HUES64 (cell line): Measurements from ENCODE around the gene CFAP107.
A peak's percentile ranks its signal among the peaks of the same experiment; 100 is the strongest.
"Not testable (repeated sequence)": the region's sequence is repeated elsewhere in the genome, so short reads cannot be mapped to it uniquely, and the experiment has no call there.

Source experiments
- H3K27ac ChIP-seq: 2 replicates; pipeline ENCODE4 v1.7.0; 2013; ENCODE audit warnings: low read depth, low read length, inconsistent platforms
- H3K27me3 ChIP-seq: 2 replicates; pipeline ENCODE4 v1.6.1; 2013; ENCODE audit warnings: mild to moderate bottlenecking, low read length; ENCODE audit not compliant: insufficient read depth
- H3K36me3 ChIP-seq: 2 replicates; pipeline ENCODE4 v1.6.1; 2013; ENCODE audit warnings: mild to moderate bottlenecking, low read length; ENCODE audit not compliant: insufficient read depth
- H3K4me1 ChIP-seq: 2 replicates; pipeline ENCODE4 v1.6.1; 2013; ENCODE audit warnings: mild to moderate bottlenecking, low read length, moderate library complexity; ENCODE audit not compliant: insufficient read depth
- H3K4me3 ChIP-seq: 2 replicates; pipeline ENCODE4 v1.5.1; 2013; ENCODE audit warnings: mild to moderate bottlenecking, low read length, moderate library complexity
- H3K9ac ChIP-seq: 2 replicates; pipeline ENCODE4 v1.6.1; 2013; ENCODE audit warnings: mild to moderate bottlenecking, low read depth, low read length
- H3K9me3 ChIP-seq: 2 replicates; pipeline ENCODE4 v1.6.1; 2013; ENCODE audit warnings: low read depth, low read length; ENCODE audit not compliant: insufficient read depth
- WGBS: fragments of 150-250, 120-280 bp; methylation state at CpG from one replicate; pipeline ENCODE4 v1.1.7; 2013; ENCODE audit warnings: missing lambda C conversion rate; 5-methylcytosine and 5-hydroxymethylcytosine counted together

Gene CFAP107

DNA sequence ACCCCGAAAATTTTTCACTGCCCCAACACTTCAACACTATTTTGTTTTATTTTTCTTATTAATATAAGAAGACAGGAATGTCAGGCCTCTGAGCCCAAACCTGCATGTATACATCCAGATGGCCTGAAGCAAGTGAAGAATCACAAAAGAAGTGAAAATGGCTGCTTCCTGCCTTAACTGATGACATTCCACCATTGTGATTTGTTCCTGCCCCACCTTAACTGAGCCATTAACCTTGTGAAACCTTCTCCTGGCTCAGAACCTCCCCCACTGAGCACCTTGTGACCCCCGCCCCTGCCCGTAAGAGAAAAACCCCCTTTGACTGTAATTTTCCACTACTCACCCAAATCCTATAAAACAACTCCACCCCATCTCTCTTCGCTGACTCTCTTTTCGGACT, 32.3 kb upstream of the CFAP107 start:
- H3K27me3 ChIP-seq, H3K9ac ChIP-seq, H3K9me3 ChIP-seq, H3K36me3 ChIP-seq, H3K4me3 ChIP-seq, H3K27ac ChIP-seq: not testable (repeated sequence)
- 60% methylated on average over 5 of the region's 5 CpGs for WGBS
- H3K4me1 ChIP-seq: peaks cover 59% of the 10 kb centered on the region

DNA sequence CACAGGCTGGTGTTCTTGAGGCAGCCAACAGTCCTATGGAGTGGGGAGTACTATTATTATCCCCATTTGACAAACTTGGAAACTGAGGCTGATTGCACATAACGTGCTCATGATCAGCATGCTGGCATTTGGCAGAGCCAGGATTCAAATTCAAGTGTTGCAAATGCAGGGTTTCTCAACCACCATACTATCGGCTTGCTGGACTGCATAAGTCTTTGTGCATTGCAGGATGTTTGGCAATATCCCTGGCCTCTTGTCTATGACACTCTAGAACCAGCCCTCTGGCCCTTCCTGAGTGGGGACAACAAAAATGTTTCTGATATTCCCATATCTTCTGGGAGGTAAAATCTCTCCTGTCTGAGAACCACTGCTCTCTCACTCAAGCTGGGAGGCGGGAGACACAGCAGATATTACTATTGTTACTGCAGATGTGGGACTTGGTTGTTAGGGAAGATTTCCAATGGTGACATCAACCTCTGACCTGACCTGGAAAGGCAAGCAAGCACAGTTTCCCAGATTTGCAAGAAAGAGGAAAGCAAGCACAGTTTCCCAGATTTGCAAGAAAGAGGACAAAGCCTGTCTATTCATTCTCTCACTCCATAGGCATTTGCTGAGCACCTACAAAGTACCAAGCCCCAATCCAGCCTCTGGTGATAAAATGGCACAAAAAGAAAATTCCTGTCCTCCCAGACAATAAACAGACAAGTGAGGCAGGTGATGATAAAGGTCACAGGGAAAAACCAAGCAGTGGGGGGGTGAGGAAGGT, 31.1 kb upstream of the CFAP107 start:
- Histone ChIP-seq H3K4me3 (no peak overlapping the region), H3K27ac (peak overlapping the region; percentile 5; the same call in 1 of the 2 replicates), H3K27me3 (no peaks in the 10 kb centered on the region), H3K9ac (no peak overlapping the region), H3K9me3 (no peaks in the 10 kb centered on the region), H3K36me3 (no peaks in the 10 kb centered on the region), H3K4me1 (peaks cover 59% of the 10 kb centered on the region)
- 84% methylated on average over 3 of the region's 3 CpGs for WGBS

DNA sequence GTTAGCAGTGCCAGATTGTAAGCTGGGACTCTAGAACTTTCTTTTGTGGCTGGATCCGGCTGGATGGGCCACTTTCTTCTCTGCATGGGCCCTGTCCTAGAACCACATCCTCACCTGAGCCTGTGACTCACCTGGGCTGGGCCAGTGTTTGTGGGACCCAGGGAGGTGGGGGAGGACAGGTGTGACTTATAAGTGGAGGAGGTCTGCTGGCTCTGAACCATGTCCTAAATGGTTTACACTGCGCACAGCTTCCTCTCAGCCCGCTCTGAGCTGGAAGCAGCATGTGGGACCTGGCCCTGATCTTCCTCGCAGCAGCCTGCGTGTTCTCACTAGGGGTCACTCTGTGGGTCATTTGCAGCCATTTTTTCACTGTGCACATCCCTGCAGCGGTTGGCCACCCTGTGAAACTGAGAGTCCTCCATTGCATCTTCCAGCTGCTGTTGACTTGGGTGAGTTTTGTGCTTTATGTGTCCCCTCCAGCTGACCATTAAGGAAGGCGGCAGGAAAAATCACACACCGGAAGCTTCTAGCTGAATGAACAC, 30.0 kb upstream of the CFAP107 start, which contains the start of gene AADACL3:
AADACL3 (plus strand) TSS at position 215 of the 542 bp plus-strand sequence; CDS start at position 282, 67 bp downstream.
- Histone ChIP-seq H3K4me1 (peaks cover 59% of the 10 kb centered on the region), H3K9me3 (no peaks in the 10 kb centered on the region), H3K4me3 (no peak within 1 kb of the TSS), H3K9ac (no peak within 1 kb of the TSS), H3K27ac (peak within 1 kb of the TSS; percentile 67; the same call in 1 of the 2 replicates), H3K27me3 (no peaks in the 10 kb centered on the region), H3K36me3 (no peaks in the 10 kb centered on the region)
- 87% methylated on average over 8 of the region's 8 CpGs for WGBS

DNA sequence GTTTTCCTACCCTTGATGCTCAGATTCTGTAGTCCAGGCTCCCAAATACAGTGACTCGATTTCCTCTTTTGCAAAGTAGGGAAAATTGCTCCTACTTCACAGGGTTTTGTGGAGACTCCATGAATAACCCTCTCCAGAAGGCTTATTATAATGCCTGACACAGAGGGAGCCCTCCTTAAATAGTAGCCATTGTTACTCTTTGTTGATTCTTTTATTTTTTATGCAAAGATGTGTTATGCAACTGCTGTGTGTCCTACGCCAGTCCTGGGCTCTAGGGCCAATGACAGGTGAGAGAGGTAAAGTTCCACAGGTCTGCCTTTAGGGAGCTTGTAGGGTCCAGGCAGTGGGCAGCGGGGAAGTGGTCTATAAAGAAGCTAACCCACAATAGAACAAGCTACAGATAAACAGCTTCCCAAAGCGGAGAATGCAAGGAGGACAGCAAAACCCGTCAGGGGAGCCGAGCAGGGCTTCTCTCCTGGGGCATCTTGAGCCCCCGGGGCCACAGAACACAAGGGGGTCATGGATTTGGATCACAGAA, 28.6 kb upstream of the CFAP107 start:
- Histone ChIP-seq H3K9ac (no peak overlapping the region), H3K4me3 (no peak overlapping the region), H3K36me3 (no peaks in the 10 kb centered on the region), H3K9me3 (no peaks in the 10 kb centered on the region), H3K27me3 (no peaks in the 10 kb centered on the region), H3K27ac (peak overlapping the region; percentile 67; the same call in 1 of the 2 replicates), H3K4me1 (peaks cover 52% of the 10 kb centered on the region)
- WGBS: 50% methylated on average over 7 of the region's 7 CpGs

DNA sequence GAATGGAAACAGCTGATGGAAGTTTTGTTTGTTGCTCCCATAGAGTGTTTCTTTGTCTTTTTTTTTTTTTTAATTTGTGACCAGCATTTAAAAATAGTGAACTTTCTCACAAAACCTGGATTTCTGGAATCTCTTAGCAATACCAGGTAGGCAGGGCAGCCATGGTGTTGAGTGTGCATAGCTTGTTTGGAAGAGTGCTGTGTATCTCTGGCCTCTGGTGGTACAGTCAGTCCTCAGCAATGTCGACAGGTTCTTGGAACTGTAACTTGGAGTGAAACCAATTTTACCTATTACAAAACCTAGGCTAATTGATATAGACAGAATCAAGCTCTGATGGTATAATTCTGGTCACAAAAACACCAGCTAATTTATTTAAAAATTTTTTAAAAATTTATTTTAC, 23.4 kb upstream of the CFAP107 start:
- peaks cover 4% of the 10 kb centered on the region; the same call in 1 of the 2 replicates for H3K4me1 ChIP-seq
- H3K4me3 ChIP-seq: no peak overlapping the region
- WGBS: 100% methylated on average over 1 of the region's 1 CpG
- no peaks in the 10 kb centered on the region for H3K27me3 ChIP-seq
- H3K27ac ChIP-seq: no peak overlapping the region
- H3K36me3 ChIP-seq: no peaks in the 10 kb centered on the region
- H3K9ac ChIP-seq: no peak overlapping the region
- H3K9me3 ChIP-seq: no peaks in the 10 kb centered on the region

DNA sequence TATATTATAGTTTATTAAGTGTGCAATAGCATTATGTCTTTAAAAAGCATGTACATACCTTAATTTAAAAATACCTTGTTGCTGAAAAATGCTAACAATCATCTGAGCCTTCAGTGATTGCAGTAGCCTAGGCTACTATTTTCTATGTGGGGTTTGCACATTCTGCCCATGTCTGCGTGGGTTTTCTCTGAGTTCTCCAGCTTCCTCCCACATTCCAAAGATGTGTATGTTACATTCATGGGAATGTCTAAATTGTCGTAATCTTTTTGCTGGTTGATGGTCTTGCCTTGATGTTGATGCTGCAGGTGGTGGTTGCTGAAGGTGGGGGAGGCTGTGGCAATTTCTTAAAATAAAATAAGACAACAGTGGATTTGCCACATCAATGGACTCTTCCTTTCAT, 17.6 kb upstream of the CFAP107 start:
- Histone ChIP-seq H3K4me3 (no peak overlapping the region), H3K4me1 (no peaks in the 10 kb centered on the region), H3K27ac (no peak overlapping the region), H3K9ac (no peak overlapping the region), H3K36me3 (no peaks in the 10 kb centered on the region), H3K9me3 (no peaks in the 10 kb centered on the region), H3K27me3 (no peaks in the 10 kb centered on the region)
- 100% methylated on average over 2 of the region's 2 CpGs for WGBS

DNA sequence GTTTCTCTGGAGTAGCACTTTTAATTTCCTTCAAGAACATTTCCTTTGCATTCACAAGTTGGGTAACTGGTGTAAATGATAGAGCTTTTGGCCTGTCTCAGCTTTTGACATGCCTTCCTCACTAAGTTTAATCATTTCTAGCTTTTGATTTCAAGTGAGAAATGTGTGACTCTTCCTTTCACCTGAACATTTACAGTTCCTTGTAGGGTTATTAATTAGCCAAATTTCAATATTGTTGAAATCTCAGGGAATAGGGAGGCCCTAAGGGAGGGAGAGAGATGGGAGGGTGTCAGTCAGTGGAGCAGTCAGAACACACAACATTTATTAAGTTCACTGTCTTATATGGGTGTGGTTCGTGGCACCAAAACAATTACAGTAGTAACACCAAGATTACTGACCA, 15.8 kb upstream of the CFAP107 start:
- Histone ChIP-seq H3K9ac (no peak overlapping the region), H3K9me3 (no peaks in the 10 kb centered on the region), H3K36me3 (no peaks in the 10 kb centered on the region), H3K4me3 (no peak overlapping the region), H3K27me3 (no peaks in the 10 kb centered on the region), H3K4me1 (no peaks in the 10 kb centered on the region), H3K27ac (no peak overlapping the region)
- 100% methylated on average over 1 of the region's 1 CpG for WGBS

DNA sequence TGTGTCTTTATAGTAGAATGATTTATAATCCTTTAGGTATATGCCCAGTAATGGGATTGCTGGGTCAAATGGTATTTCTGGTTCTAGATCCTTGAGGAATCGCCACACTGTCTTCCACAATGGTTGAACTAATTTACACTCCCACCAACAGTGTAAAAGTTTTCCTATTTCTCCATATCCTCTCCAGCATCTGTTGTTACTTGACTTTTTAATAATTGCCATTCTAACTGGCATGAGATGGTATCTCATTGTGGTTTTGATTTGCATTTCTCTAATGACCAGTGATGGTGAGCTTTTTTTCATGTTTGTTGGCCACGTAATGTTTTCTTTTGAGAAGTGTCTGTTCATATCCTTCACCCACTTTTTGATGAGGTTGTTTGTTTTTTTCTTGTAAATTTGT, 14.9 kb upstream of the CFAP107 start:
- not testable (repeated sequence) for H3K27ac ChIP-seq, H3K27me3 ChIP-seq, H3K36me3 ChIP-seq, H3K4me1 ChIP-seq, H3K9me3 ChIP-seq, H3K4me3 ChIP-seq, H3K9ac ChIP-seq
- 97% methylated on average over 2 of the region's 2 CpGs for whole genome bisulfite sequencing

DNA sequence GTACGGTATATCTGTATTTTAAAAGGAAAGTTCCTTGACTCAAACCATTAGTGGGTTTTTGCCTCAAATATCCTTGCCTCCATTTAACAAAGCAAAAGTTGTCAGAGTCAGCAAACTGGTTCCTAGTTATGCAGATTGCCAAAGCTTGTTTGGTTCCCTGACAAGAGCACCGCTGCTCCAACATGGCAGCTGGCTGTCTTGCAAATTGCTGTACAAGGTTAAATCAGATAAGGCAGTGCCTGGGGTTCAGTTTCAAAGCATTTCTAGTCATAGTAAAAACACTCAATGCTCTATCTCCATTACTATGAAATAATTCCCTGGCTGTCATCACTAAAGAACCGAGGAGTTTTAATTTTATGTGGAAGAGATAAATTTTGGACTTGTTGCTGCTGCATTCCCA, 11.3 kb upstream of the CFAP107 start:
- Histone ChIP-seq H3K27ac (no peak overlapping the region), H3K9ac (no peak overlapping the region), H3K9me3 (0 out of 2 replicates have a peak, but pooled peaks cover 3% of the 10 kb centered on the region), H3K4me3 (no peak overlapping the region), H3K27me3 (no peaks in the 10 kb centered on the region), H3K4me1 (no peaks in the 10 kb centered on the region), H3K36me3 (no peaks in the 10 kb centered on the region)
- 95% methylated on average over 3 of the region's 3 CpGs for WGBS

DNA sequence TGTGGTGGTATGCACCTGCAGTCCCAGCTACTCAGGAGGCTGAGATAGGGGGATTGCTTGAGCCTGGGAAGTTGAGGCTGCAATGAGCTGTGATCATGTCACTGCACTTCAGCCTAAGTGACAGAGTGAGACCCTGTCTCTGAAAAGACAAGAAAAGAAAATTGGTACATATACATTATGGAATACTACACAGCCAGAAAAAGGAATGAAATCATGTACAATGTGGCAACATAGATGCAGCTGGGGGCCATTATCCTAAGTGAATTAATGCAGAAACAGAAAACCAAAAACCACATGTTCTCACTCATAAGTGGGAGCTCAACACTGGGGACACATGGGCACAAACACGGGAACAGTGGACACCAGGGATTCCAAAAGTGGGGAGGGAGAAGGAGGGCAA, 7.1 kb upstream of the CFAP107 start:
- H3K36me3 ChIP-seq: no peaks in the 10 kb centered on the region
- H3K9me3 ChIP-seq: 0 out of 2 replicates have a peak, but pooled peaks cover 3% of the 10 kb centered on the region
- no peak overlapping the region for H3K4me3 ChIP-seq
- H3K9ac ChIP-seq: no peak overlapping the region
- no peaks in the 10 kb centered on the region for H3K27me3 ChIP-seq
- H3K4me1 ChIP-seq: no peaks in the 10 kb centered on the region
- H3K27ac ChIP-seq: no peak overlapping the region
- WGBS: 97% methylated on average over 1 of the region's 1 CpG

DNA sequence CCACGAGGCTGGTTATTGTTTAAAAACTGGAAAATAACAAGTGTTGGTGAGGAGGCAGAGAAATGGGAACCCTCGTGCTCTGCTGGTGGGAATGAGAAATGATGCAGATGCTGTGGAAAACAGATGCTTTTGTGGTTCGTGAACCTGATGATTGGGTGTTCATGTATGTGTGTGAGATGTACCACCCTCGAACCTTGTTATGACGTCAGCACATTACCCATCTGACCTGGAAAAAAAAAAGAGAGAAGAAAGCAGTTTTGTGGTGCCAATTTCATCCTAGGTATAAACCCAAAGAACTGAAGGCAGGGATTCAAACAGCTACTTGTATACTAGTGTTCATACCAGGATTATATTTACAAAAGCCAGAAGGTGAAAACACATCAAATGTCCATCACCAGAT, 6.4 kb upstream of the CFAP107 start:
- Histone ChIP-seq H3K4me1 (no peaks in the 10 kb centered on the region), H3K27ac (no peak overlapping the region), H3K9ac (no peak overlapping the region), H3K9me3 (0 out of 2 replicates have a peak, but pooled peaks cover 3% of the 10 kb centered on the region), H3K4me3 (no peak overlapping the region), H3K27me3 (no peaks in the 10 kb centered on the region), H3K36me3 (no peaks in the 10 kb centered on the region)
- 92% methylated on average over 5 of the region's 5 CpGs for WGBS
